GM23338 (cell line): ENCODE results near the gene ASTN1. TPM values are rescaled to one million over a fixed set of nuclear protein-coding genes. Genes with fewer than 3 reads are reported as not detected.

Experiments
- ATAC-seq: fragments of 200-7000 bp; cut with Tn5 transposase; 3 replicates; pipeline ENCODE4 v1.9.1; 2020
- DNase-seq: peaks from one replicate; pipeline ENCODE4 v3.0.0-alpha.2; 2015; ENCODE audit warnings: low spot score
- H2AFZ ChIP-seq: fragments of 200-600 bp; sonication (generic); 2 replicates; pipeline ENCODE4 v1.8.0; 2016; ENCODE audit warnings: antibody characterized with exemption, mild to moderate bottlenecking, moderate library complexity
- H3F3A ChIP-seq: fragments of 200-600 bp; sonication (generic); replicated peaks from 2 replicates; pipeline ENCODE4 v1.8.0; 2017; ENCODE audit warnings: antibody characterized with exemption, mixed run types, low read depth
- H3K27ac ChIP-seq: fragments of 200-600 bp; sonication (generic); 2 replicates; pipeline ENCODE4 v1.6.1; 2016; ENCODE audit warnings: low read depth
- H3K27me3 ChIP-seq: fragments of 200-600 bp; sonication (generic); 2 replicates; pipeline ENCODE4 v1.8.0; 2016; ENCODE audit warnings: mild to moderate bottlenecking, mixed run types, moderate library complexity; ENCODE audit not compliant: insufficient read depth
- H3K36me3 ChIP-seq: fragments of 200-600 bp; sonication (generic); 2 replicates; pipeline ENCODE4 v1.8.0; 2016; ENCODE audit warnings: mild to moderate bottlenecking; ENCODE audit not compliant: insufficient read depth
- H3K4me1 ChIP-seq: fragments of 200-600 bp; sonication (generic); 2 replicates; pipeline ENCODE4 v1.8.0; 2016; ENCODE audit warnings: mild to moderate bottlenecking, moderate library complexity; ENCODE audit not compliant: insufficient read depth
- H3K4me2 ChIP-seq: fragments of 200-600 bp; sonication (generic); 2 replicates; pipeline ENCODE4 v1.7.1; 2017; ENCODE audit warnings: mixed run types
- H3K4me3 ChIP-seq: fragments of 200-600 bp; sonication (generic); 2 replicates; pipeline ENCODE4 v1.6.1; 2016; ENCODE audit warnings: mixed run types
- H3K79me2 ChIP-seq: fragments of 200-600 bp; sonication (generic); replicated peaks from 2 replicates; pipeline ENCODE4 v1.8.0; 2017; ENCODE audit warnings: mild to moderate bottlenecking; ENCODE audit not compliant: insufficient read depth
- H3K9me2 ChIP-seq: fragments of 200-600 bp; sonication (generic); 2 replicates; pipeline ENCODE4 v1.8.0; 2017; ENCODE audit not compliant: insufficient read depth
- H4K20me1 ChIP-seq: fragments of 200-600 bp; sonication (generic); replicated peaks from 2 replicates; pipeline ENCODE4 v1.8.0; 2017; ENCODE audit warnings: mild to moderate bottlenecking; ENCODE audit not compliant: insufficient read depth
- H3K27ac Mint-ChIP-seq: 2 replicates; pipeline ENCODE4 v1.8.0; 2020; ENCODE audit warnings: inconsistent platforms, mild to moderate bottlenecking, moderate library complexity, mixed read lengths
- H3K27me3 Mint-ChIP-seq: 3 replicates; pipeline ENCODE4 v1.8.0; 2022; ENCODE audit warnings: low read depth, mild to moderate bottlenecking, moderate library complexity, mixed read lengths, inconsistent platforms; ENCODE audit not compliant: insufficient read depth, poor library complexity
- H3K36me3 Mint-ChIP-seq: 3 replicates; pipeline ENCODE4 v1.8.0; 2021; ENCODE audit warnings: low read depth, mild to moderate bottlenecking, inconsistent platforms, moderate library complexity, mixed read lengths
- H3K4me1 Mint-ChIP-seq: 3 replicates; pipeline ENCODE4 v1.8.0; 2020; ENCODE audit warnings: mild to moderate bottlenecking, inconsistent platforms, mixed read lengths
- H3K4me3 Mint-ChIP-seq: 3 replicates; pipeline ENCODE4 v1.8.0; 2021; ENCODE audit warnings: moderate library complexity, mild to moderate bottlenecking, inconsistent platforms, mixed read lengths
- H3K9me3 Mint-ChIP-seq: 3 replicates; pipeline ENCODE4 v1.8.0; 2020; ENCODE audit warnings: moderate library complexity, mild to moderate bottlenecking, inconsistent platforms, mixed read lengths
- CREB1 ChIP-seq: fragments of 250-450 bp; sonication (Bioruptor Pico); IDR thresholded peaks from 2 replicates; pipeline ENCODE4 v1.5.0; 2020; ENCODE audit warnings: low read depth, mild to moderate bottlenecking, moderate library complexity
- CTCF ChIP-seq, 2 experiments: fragments of 200-600 bp in 1 of 2; sonication (generic) in 1 of 2; conservative IDR thresholded peaks; 2 replicates each; pipeline versions ENCODE4 v1.5.1 to v1.6.1; 2016 to 2017; ENCODE audit warnings: antibody characterized with exemption in 2 of 2, low read depth in 2 of 2, mild to moderate bottlenecking in 2 of 2, moderate library complexity in 1 of 2
- ETS1 ChIP-seq: IDR thresholded peaks from 2 replicates; pipeline ENCODE4 v1.6.1; 2016; ENCODE audit warnings: antibody characterized with exemption
- EZH2 ChIP-seq: fragments of 200-600 bp; sonication (generic); IDR thresholded peaks from one replicate; pipeline ENCODE4 v1.8.0; 2017; ENCODE audit warnings: antibody characterized with exemption, mild to moderate bottlenecking, low read depth; ENCODE audit not compliant: unreplicated experiment
- EZH2phosphoT487 ChIP-seq: fragments of 200-600 bp; sonication (generic); IDR thresholded peaks from one replicate; pipeline ENCODE4 v1.8.1; 2018; ENCODE audit warnings: antibody characterized with exemption; ENCODE audit not compliant: unreplicated experiment
- JUNB ChIP-seq: IDR thresholded peaks from one replicate; pipeline ENCODE4 v1.6.1; 2016; ENCODE audit warnings: antibody characterized with exemption; ENCODE audit not compliant: unreplicated experiment
- NANOG ChIP-seq: IDR thresholded peaks from 2 replicates; pipeline ENCODE4 v1.6.1; 2016; ENCODE audit warnings: antibody characterized with exemption, borderline replicate concordance
- POLR2AphosphoS5 ChIP-seq: IDR thresholded peaks from 2 replicates; pipeline ENCODE4 v1.6.1; 2016; ENCODE audit warnings: antibody characterized with exemption, low read depth
- REST ChIP-seq: IDR thresholded peaks from one replicate; pipeline ENCODE4 v1.6.1; 2018; ENCODE audit warnings: antibody characterized with exemption; ENCODE audit not compliant: unreplicated experiment
- STAT1 ChIP-seq: IDR thresholded peaks from one replicate; pipeline ENCODE4 v1.6.1; 2016; ENCODE audit warnings: antibody characterized with exemption; ENCODE audit not compliant: unreplicated experiment
- ZNF114 ChIP-seq: fragments of 250-450 bp; sonication (Bioruptor Pico); IDR thresholded peaks from 2 replicates; pipeline ENCODE4 v1.5.0; 2020; ENCODE audit warnings: mild to moderate bottlenecking, moderate library complexity
- ZNF331 ChIP-seq: fragments of 250-450 bp; sonication (Bioruptor Pico); IDR thresholded peaks from 2 replicates; pipeline ENCODE4 v1.5.0; 2020; ENCODE audit warnings: low read depth, mild to moderate bottlenecking, moderate library complexity
- ZNF462 ChIP-seq: fragments of 250-450 bp; sonication (Bioruptor Pico); IDR thresholded peaks from 2 replicates; pipeline ENCODE4 v1.5.0; 2020; ENCODE audit warnings: mild to moderate bottlenecking, moderate library complexity
- polyA plus RNA-seq: library from polyadenylated mRNA; unstranded; fragments of >200 nt; fragmentation: Nextera tagmentation; extraction: Ambion mirVana; gene quantifications from 2 replicates; pipeline ENCODE4 v1.2.1, GENCODE V29; 2016
- total RNA-seq: library from RNA; depleted of rRNA; stranded (reverse); fragments of >200 nt; shearing (Covaris generic); gene quantifications from 2 replicates; pipeline ENCODE4 v1.2.3, GENCODE V29; 2014

Gene ASTN1
- total and polyA plus RNA-seq, 2 experiments from 2014 or later = 2.0 to 5.2 TPM

GRCh38 chr1:176876966-176877515 is 287.5 kb downstream of the ASTN1 start:
- Histone ChIP-seq H3K79me2 (no peaks in the 10 kb centered on the region), H3K27me3 (no peaks in the 10 kb centered on the region), H3K4me1 (no peaks in the 10 kb centered on the region), H3K27ac (no peak overlapping the region), H3F3A (no peaks in the 10 kb centered on the region), H3K4me2 (no peak overlapping the region), H3K9me2 (no peaks in the 10 kb centered on the region), H2AFZ (no peak overlapping the region), H4K20me1 (no peaks in the 10 kb centered on the region), H3K36me3 (no peaks in the 10 kb centered on the region), H3K4me3 (no peak overlapping the region)
- Mint-ChIP-seq H3K36me3 (no peaks in the 10 kb centered on the region), H3K9me3 (no peaks in the 10 kb centered on the region), H3K4me1 (no peaks in the 10 kb centered on the region), H3K27ac (no peak overlapping the region), H3K27me3 (no peaks in the 10 kb centered on the region), H3K4me3 (no peak overlapping the region)
- ATAC-seq = no peak
- no peak for DNase-seq
- TF ChIP-seq STAT1 (no peak), CREB1 (CRISPR knock-in tag) (no peak), ETS1 (no peak), NANOG (no peak), REST (no peak), EZH2 (no peak), ZNF462 (CRISPR knock-in tag) (no peak), ZNF114 (CRISPR knock-in tag) (no peak), POLR2AphosphoS5 (no peak), JUNB (no peak), ZNF331 (no peak), CTCF (conservative IDR thresholded peaks at IDR 0.05; ENCODE audit: low read depth in 2 of 2) (no peak), EZH2phosphoT487 (no peak)
